ENCODE data around the gene LRRC4B.

Gene LRRC4B

DNA sequence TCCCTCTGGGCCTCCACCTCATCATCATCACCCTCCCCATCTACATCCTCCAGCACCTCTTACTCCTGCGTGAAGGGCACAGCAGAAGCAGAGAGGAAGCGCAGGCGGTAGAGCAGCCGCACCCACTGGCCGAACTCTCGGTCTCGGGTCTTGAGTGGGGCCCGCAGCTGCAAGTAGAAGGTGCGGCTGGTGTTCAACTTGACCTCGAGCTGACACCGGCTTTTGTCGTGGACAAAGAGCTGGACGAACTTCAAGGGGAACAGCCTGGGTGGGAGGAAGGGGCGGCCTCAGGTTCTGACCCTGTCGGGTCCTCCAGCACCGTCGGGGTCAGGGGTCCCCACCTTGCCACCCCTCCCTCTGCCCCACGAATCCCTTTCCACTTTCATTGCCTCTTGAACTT lies 100.7 kb downstream of the LRRC4B start:
- DNase-seq (ENCODE audit: low read depth in 2 of 3, low spot score in 1 of 3), result no peak
